Stomach (tissue), 9 donors: ENCODE results near the gene KCNG4. TPM values are rescaled to one million over a fixed set of nuclear protein-coding genes. Genes with fewer than 3 reads are reported as not detected.

Experiments used
- DNase-seq, 2 donors: peaks; one replicate each; pipeline versions ENCODE4 v3.0.0 to v3.0.0-alpha.2; 2013 to 2019
- H3K27ac ChIP-seq, 5 donors: fragments of 200-600 bp in 4 of 5; sonication (generic) in 4 of 5; one replicate each; pipeline ENCODE4 v1.5.1; 2013 to 2019; ENCODE audit warnings: mild to moderate bottlenecking in 1 of 5, moderate library complexity in 1 of 5
- H3K27me3 ChIP-seq, 3 donors: fragments of 200-600 bp; sonication (generic); one replicate each; pipeline ENCODE4 v1.5.1; 2017 to 2019; ENCODE audit warnings: mixed run types in 1 of 3
- H3K36me3 ChIP-seq, 4 donors: fragments of 200-600 bp; sonication (generic); 1 replicate in 3 of 4; 2 replicates in 1 of 4; pipeline ENCODE4 v1.5.1; 2016 to 2019
- H3K4me1 ChIP-seq, 4 donors: fragments of 200-600 bp; sonication (generic); one replicate each; pipeline ENCODE4 v1.5.1; 2016 to 2019
- H3K4me3 ChIP-seq, 4 donors: fragments of 200-600 bp; sonication (generic) in 3 of 4; one replicate each; pipeline ENCODE4 v1.5.1; 2016 to 2019; ENCODE audit warnings: mild to moderate bottlenecking in 1 of 4
- H3K9me3 ChIP-seq, 4 donors: fragments of 200-600 bp; sonication (generic); one replicate each; pipeline ENCODE4 v1.5.1; 2016 to 2019
- EP300 ChIP-seq: sonication (generic); formaldehyde crosslinking; IDR thresholded peaks from one replicate; pipeline ENCODE4 v1.6.1; 2017; ENCODE audit warnings: antibody characterized with exemption
- POLR2A ChIP-seq, 4 donors: fragments of 450-650 bp; IDR thresholded peaks; one replicate each; pipeline ENCODE4 v1.6.1; 2016; ENCODE audit warnings: antibody characterized with exemption in 4 of 4, control low read depth in 2 of 4, mild to moderate bottlenecking in 1 of 4, moderate library complexity in 1 of 4
- POLR2AphosphoS5 ChIP-seq, 3 donors: sonication (generic); formaldehyde crosslinking; IDR thresholded peaks; one replicate each; pipeline ENCODE4 v1.6.1; 2016; ENCODE audit warnings: antibody characterized with exemption in 3 of 3
- WGBS, 5 donors: extraction: QIAGEN DNeasy Blood & Tissue Kit in 3 of 5; methylation state at CpG; one replicate each; pipeline versions ENCODE4 v1.1.5 to v1.1.7; 2013 to 2018; 5-methylcytosine and 5-hydroxymethylcytosine counted together
- intact Hi-C: fragments of 100-400 bp; cut with DNase I; formaldehyde crosslinking; loops from one replicate; pipeline ENCODE4 v1.15.1; 2023; ENCODE audit warnings: low total_unique reads
- polyA plus RNA-seq, 3 donors: library from polyadenylated mRNA; stranded (reverse); fragments of 200-250 nt; gene quantifications; one replicate each; pipeline ENCODE4 v1.2.3, GENCODE V29; 2013
- total RNA-seq, 5 donors: library from RNA; depleted of rRNA; stranded (reverse); fragments of >200 nt; gene quantifications; one replicate each; pipeline versions ENCODE4 v1.1.0 to v1.2.3, GENCODE V29; 2014 to 2016
- TF ChIP-seq, protein P1 (sequence below), 7 experiments: fragments of 450-650 bp in 4 of 7; fragments of 200-600 bp in 3 of 7; sonication (generic) in 3 of 7; IDR thresholded peaks; one replicate each; pipeline ENCODE4 v1.5.1; 2016 to 2019; ENCODE audit warnings: antibody characterized with exemption in 7 of 7, control low read depth in 2 of 7, mild to moderate bottlenecking in 1 of 7
- donor health status: healthy with polysubstance abuse.
- donor health status: Bipolar disorder and iron deficiency.
- donor health status: healthy.

Gene KCNG4
- total and polyA plus RNA-seq, 8 donors, result not detected

- no peak overlapping the region for H3K27ac ChIP-seq
- no peaks in the 10 kb centered on the region for H3K4me1 ChIP-seq
- DNase-seq, result no peak
- WGBS, 5 donors, result 52 to 64% (median 59%) methylated on average over 7 of the region's 7 CpGs
- intact Hi-C loops, result no loop called here
- no peak for TF ChIP-seq POLR2A (IDR thresholded peaks at IDR 0.05)
- TF ChIP-seq EP300, result no peak
- TF ChIP-seq, protein P1, sequence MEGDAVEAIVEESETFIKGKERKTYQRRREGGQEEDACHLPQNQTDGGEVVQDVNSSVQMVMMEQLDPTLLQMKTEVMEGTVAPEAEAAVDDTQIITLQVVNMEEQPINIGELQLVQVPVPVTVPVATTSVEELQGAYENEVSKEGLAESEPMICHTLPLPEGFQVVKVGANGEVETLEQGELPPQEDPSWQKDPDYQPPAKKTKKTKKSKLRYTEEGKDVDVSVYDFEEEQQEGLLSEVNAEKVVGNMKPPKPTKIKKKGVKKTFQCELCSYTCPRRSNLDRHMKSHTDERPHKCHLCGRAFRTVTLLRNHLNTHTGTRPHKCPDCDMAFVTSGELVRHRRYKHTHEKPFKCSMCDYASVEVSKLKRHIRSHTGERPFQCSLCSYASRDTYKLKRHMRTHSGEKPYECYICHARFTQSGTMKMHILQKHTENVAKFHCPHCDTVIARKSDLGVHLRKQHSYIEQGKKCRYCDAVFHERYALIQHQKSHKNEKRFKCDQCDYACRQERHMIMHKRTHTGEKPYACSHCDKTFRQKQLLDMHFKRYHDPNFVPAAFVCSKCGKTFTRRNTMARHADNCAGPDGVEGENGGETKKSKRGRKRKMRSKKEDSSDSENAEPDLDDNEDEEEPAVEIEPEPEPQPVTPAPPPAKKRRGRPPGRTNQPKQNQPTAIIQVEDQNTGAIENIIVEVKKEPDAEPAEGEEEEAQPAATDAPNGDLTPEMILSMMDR (IDR thresholded peaks at IDR 0.05), result no peak
- TF ChIP-seq POLR2AphosphoS5 (IDR thresholded peaks at IDR 0.05), result no peak
- peaks cover 0 to 9% (median 8%) of the 10 kb centered on the region in 4 donors for H3K9me3 ChIP-seq
- no peaks in the 10 kb centered on the region for H3K36me3 ChIP-seq
- H3K4me3 ChIP-seq, result no peak overlapping the region
- H3K27me3 ChIP-seq, result peaks cover 0 to 12% (median 0%) of the 10 kb centered on the region in 3 donors
Observed at GRCh38 chr16:84252184-84252583, 12.4 kb upstream of the KCNG4 start.

DNA sequence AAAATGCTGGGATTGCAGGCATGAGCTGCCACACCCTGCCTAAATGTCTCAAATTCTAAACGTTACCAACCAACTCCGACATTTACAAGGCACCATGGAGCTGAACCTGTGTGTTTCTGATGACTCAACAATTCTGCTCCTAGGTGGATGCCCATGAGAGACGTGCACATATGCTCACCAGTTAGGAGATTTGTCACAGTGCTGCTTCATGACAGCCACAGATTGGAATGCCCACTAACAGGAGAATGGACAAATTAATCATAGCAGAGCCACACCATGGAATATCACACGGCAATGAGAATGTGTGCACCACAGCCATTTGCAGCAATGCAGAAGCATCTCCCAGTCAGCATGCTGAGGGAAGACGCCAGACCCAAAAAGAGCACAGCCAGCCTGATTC, 8.0 kb upstream of the KCNG4 start:
- intact Hi-C loops, result no loop called here
- no peak overlapping the region for H3K4me3 ChIP-seq
- no peaks in the 10 kb centered on the region for H3K4me1 ChIP-seq
- no peaks in the 10 kb centered on the region for H3K36me3 ChIP-seq
- H3K27ac ChIP-seq, result no peak overlapping the region
- no peak for TF ChIP-seq POLR2AphosphoS5 (IDR thresholded peaks at IDR 0.05)
- TF ChIP-seq, protein P1 (IDR thresholded peaks at IDR 0.05), result no peak
- TF ChIP-seq EP300, result no peak
- peaks cover 0 to 24% (median 0%) of the 10 kb centered on the region in 3 donors for H3K27me3 ChIP-seq
- DNase-seq, result no peak
- WGBS, 5 donors, result 83 to 93% (median 86%) methylated on average over 5 of the region's 5 CpGs
- no peaks in the 10 kb centered on the region for H3K9me3 ChIP-seq

GRCh38 chr16:84247331-84247730, 7.5 kb upstream of the KCNG4 start:
- 88 to 93% (median 91%) methylated on average over 6 of the region's 6 CpGs for WGBS, 5 donors
- no peak overlapping the region for H3K27ac ChIP-seq
- DNase-seq, result no peak
- no peaks in the 10 kb centered on the region for H3K36me3 ChIP-seq
- H3K4me3 ChIP-seq, result no peak overlapping the region
- H3K9me3 ChIP-seq, result no peaks in the 10 kb centered on the region
- peaks cover 0 to 29% (median 0%) of the 10 kb centered on the region in 3 donors for H3K27me3 ChIP-seq
- TF ChIP-seq EP300, result no peak
- no peak for TF ChIP-seq POLR2AphosphoS5 (IDR thresholded peaks at IDR 0.05)
- no peak for TF ChIP-seq POLR2A (IDR thresholded peaks at IDR 0.05)
- TF ChIP-seq, protein P1 (IDR thresholded peaks at IDR 0.05), result no peak
- intact Hi-C loops, result no loop called here
- no peaks in the 10 kb centered on the region for H3K4me1 ChIP-seq

DNA sequence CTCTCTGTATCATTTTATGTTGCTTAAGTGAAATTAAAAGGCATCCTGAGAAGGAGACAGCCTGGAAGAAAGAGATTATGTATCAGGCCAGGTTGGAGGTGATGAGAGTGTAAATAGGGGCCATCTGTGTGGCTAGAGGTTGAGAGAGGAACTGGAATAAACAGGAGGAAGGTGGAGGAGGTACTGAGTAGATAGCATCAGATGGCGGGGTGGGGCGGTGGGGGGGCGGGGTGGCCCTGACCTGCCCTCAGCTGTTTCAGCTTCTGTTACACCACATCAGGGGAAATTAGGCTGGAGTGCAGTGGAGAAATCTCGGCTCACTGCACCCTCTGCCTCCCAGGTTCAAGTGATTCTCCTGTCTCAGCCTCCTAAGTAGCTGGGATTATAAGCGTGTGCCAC, 6.9 kb upstream of the KCNG4 start:
- no peaks in the 10 kb centered on the region for H3K4me1 ChIP-seq
- H3K4me3 ChIP-seq, result no peak overlapping the region
- 57 to 65% (median 60%) methylated on average over 3 to 5 of the region's 5 CpGs for WGBS, 5 donors
- intact Hi-C loops, result no loop called here
- TF ChIP-seq, protein P1 (IDR thresholded peaks at IDR 0.05), result no peak
- TF ChIP-seq EP300, result no peak
- TF ChIP-seq POLR2A (IDR thresholded peaks at IDR 0.05), result no peak
- no peaks in the 10 kb centered on the region for H3K9me3 ChIP-seq
- H3K36me3 ChIP-seq, result no peaks in the 10 kb centered on the region
- DNase-seq, result no peak
- no peak overlapping the region for H3K27ac ChIP-seq
- H3K27me3 ChIP-seq, result peaks cover 0 to 35% (median 0%) of the 10 kb centered on the region in 3 donors
